NCI-H526 treated with DMSO at 0.1 percent for 48 hours (cell line): ENCODE measurements around the gene MEF2C.

Experiments
- DNase-seq: peaks from one replicate; lab custom pipeline; 2025; lab: John Stamatoyannopoulos, UW

MEF2C gene

GRCh38 chr5:88760527-88760926 lies 122.5 kb downstream of the MEF2C start:
- no peak for DNase-seq

- no peak for DNase-seq
Observed at GRCh38 chr5:88758591-88758990, 124.4 kb downstream of the MEF2C start.

GRCh38 chr5:88758184-88758583 lies 124.8 kb downstream of the MEF2C start:
- DNase-seq: no peak

GRCh38 chr5:88756953-88757352 lies 126.0 kb downstream of the MEF2C start:
- no peak for DNase-seq

GRCh38 chr5:88748666-88749065 lies 134.3 kb downstream of the MEF2C start:
- no peak for DNase-seq

- no peak for DNase-seq
Observed at GRCh38 chr5:88746438-88746882, 136.5 kb downstream of the MEF2C start.

- no peak for DNase-seq
Observed at GRCh38 chr5:88745093-88745696, 137.8 kb downstream of the MEF2C start.

- no peak for DNase-seq
Observed at GRCh38 chr5:88743231-88743834, 139.7 kb downstream of the MEF2C start.

- DNase-seq: no peak
Observed at GRCh38 chr5:88741964-88742363, 141.0 kb downstream of the MEF2C start.

- DNase-seq: no peak
Observed at GRCh38 chr5:88740604-88741185, 142.3 kb downstream of the MEF2C start.

- no peak for DNase-seq
Observed at GRCh38 chr5:88736494-88736893, 146.5 kb downstream of the MEF2C start.

GRCh38 chr5:88734983-88735382 lies 148.0 kb downstream of the MEF2C start:
- DNase-seq: no peak

- DNase-seq: no peak
Observed at GRCh38 chr5:88734191-88734640, 148.8 kb downstream of the MEF2C start.

- DNase-seq: no peak
Observed at GRCh38 chr5:88732862-88733261, 150.1 kb downstream of the MEF2C start.

GRCh38 chr5:88732181-88732633 lies 150.8 kb downstream of the MEF2C start:
- no peak for DNase-seq

GRCh38 chr5:88729829-88730182 lies 153.2 kb downstream of the MEF2C start:
- DNase-seq: no peak

- DNase-seq: peak; percentile 63
Observed at GRCh38 chr5:88729084-88729828, 153.7 kb downstream of the MEF2C start.

GRCh38 chr5:88727705-88728313 lies 155.2 kb downstream of the MEF2C start:
- DNase-seq: peak; percentile 25

GRCh38 chr5:88725454-88725853 lies 157.5 kb downstream of the MEF2C start:
- DNase-seq: peak; percentile 8

GRCh38 chr5:88724201-88724600 lies 158.8 kb downstream of the MEF2C start:
- no peak for DNase-seq

GRCh38 chr5:88722546-88723073 lies 160.4 kb downstream of the MEF2C start:
- no peak for DNase-seq

GRCh38 chr5:88719434-88719833 lies 163.6 kb downstream of the MEF2C start:
- DNase-seq: no peak
